Duodenal mucosa (tissue), 2 donors: Measurements from ENCODE around the gene SHOC1.

ENCODE experiments used
- H3K27ac ChIP-seq: one replicate; pipeline ENCODE4 v1.7.0; 2013; ENCODE audit warnings: low read depth, low read length
- H3K27me3 ChIP-seq, 2 donors: one replicate each; pipeline ENCODE4 v1.7.0; 2013; ENCODE audit warnings: low read length in 2 of 2, control low read depth in 1 of 2; ENCODE audit not compliant: insufficient read depth in 2 of 2, control insufficient read depth in 1 of 2
- H3K36me3 ChIP-seq, 2 donors: one replicate each; pipeline ENCODE4 v1.7.0; 2013; ENCODE audit warnings: low read length in 2 of 2, control low read depth in 1 of 2; ENCODE audit not compliant: insufficient read depth in 2 of 2, control insufficient read depth in 1 of 2
- H3K4me1 ChIP-seq, 2 donors: one replicate each; pipeline ENCODE4 v1.7.0; 2013; ENCODE audit warnings: low read length in 2 of 2, control low read depth in 1 of 2; ENCODE audit not compliant: insufficient read depth in 2 of 2, control insufficient read depth in 1 of 2
- H3K4me3 ChIP-seq, 2 donors: one replicate each; pipeline ENCODE4 v1.7.0; 2013; ENCODE audit warnings: low read length in 2 of 2, low read depth in 1 of 2
- H3K9ac ChIP-seq, 2 donors: one replicate each; pipeline ENCODE4 v1.7.0; 2013; ENCODE audit warnings: low read length in 2 of 2, low read depth in 1 of 2
- H3K9me3 ChIP-seq, 2 donors: one replicate each; pipeline ENCODE4 v1.7.0; 2013; ENCODE audit warnings: low read length in 2 of 2, control low read depth in 1 of 2; ENCODE audit not compliant: control insufficient read depth in 1 of 2

Gene SHOC1

DNA sequence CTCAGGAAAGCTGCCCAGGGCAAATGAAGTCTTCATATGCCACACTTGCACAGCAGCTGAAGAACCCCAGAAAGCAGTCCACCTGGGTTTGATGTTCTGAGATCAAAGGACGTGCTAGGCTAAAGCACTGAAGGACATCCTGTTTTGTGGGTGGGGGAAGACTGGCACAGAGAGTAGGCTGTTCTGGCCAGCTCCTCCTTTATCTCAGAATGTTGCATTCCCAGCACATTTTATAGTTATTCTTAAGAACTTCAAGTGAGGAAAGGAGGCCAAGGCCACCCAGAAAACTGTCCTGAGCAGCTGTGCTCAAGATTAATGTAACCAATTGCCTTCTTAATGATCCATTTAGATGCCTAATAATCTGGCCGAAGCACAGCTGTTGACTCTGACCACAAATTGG is 10.9 kb downstream of the SHOC1 start:
- H3K36me3 ChIP-seq = no peaks in the 10 kb centered on the region
- H3K27ac ChIP-seq = no peak overlapping the region
- no peak overlapping the region for H3K4me3 ChIP-seq
- H3K9ac ChIP-seq = no peak overlapping the region
- no peaks in the 10 kb centered on the region for H3K27me3 ChIP-seq
- no peaks in the 10 kb centered on the region for H3K4me1 ChIP-seq
- H3K9me3 ChIP-seq = peaks cover 3 to 9% of the 10 kb centered on the region in 2 donors

DNA sequence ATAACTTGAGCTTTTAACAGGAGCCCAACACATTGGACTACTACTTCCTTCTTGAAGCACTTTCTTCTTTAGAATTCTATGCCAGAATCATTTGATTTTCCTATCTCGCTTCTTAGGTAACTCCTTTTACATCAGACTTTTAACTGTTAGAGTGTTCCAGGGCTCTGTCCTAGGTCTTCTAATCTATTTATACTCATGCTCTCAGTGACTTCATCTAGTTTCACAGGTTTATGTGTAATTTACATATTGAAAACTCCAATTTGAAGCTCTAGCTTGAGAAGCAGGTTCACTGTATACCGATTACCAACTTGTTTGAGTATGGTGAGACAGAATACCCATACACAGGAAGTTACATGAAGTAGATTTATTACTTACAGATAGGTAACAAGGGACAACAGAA is 11.3 kb downstream of the SHOC1 start:
- no peaks in the 10 kb centered on the region for H3K4me1 ChIP-seq
- no peaks in the 10 kb centered on the region for H3K36me3 ChIP-seq
- no peak overlapping the region for H3K27ac ChIP-seq
- H3K27me3 ChIP-seq = no peaks in the 10 kb centered on the region
- H3K9ac ChIP-seq = no peak overlapping the region
- H3K4me3 ChIP-seq = no peak overlapping the region
- peaks cover 3 to 9% of the 10 kb centered on the region in 2 donors for H3K9me3 ChIP-seq

GRCh38 chr9:111766066-111766465 is 28.7 kb downstream of the SHOC1 start:
- Histone ChIP-seq H3K4me3 (no peak overlapping the region), H3K9me3 (peaks cover 0 to 4% of the 10 kb centered on the region in 2 donors), H3K36me3 (no peaks in the 10 kb centered on the region), H3K27ac (no peak overlapping the region), H3K9ac (no peak overlapping the region), H3K4me1 (no peaks in the 10 kb centered on the region), H3K27me3 (no peaks in the 10 kb centered on the region)

- no peaks in the 10 kb centered on the region for H3K27me3 ChIP-seq
- no peak overlapping the region for H3K4me3 ChIP-seq
- no peak overlapping the region for H3K9ac ChIP-seq
These were observed 32.2 kb downstream of the SHOC1 start for GRCh38 chr9:111762556-111762955.

GRCh38 chr9:111759762-111760639 is 34.7 kb downstream of the SHOC1 start:
- Histone ChIP-seq H3K27me3 (no peaks in the 10 kb centered on the region), H3K36me3 (no peaks in the 10 kb centered on the region), H3K4me1 (no peaks in the 10 kb centered on the region), H3K27ac (no peak overlapping the region), H3K9me3 (no peaks in the 10 kb centered on the region), H3K4me3 (no peak overlapping the region), H3K9ac (no peak overlapping the region)

More at GRCh38 chr9:111762556-111762955, 32.2 kb downstream of the SHOC1 start:
- H3K36me3 ChIP-seq = no peaks in the 10 kb centered on the region
- H3K9me3 ChIP-seq = peaks cover 0 to 4% of the 10 kb centered on the region in 2 donors
- no peaks in the 10 kb centered on the region for H3K4me1 ChIP-seq
- no peak overlapping the region for H3K27ac ChIP-seq

- H3K9ac ChIP-seq = no peak overlapping the region
- H3K4me3 ChIP-seq = no peak overlapping the region
- H3K4me1 ChIP-seq = no peaks in the 10 kb centered on the region
- no peaks in the 10 kb centered on the region for H3K9me3 ChIP-seq
- no peak overlapping the region for H3K27ac ChIP-seq
- H3K27me3 ChIP-seq = no peaks in the 10 kb centered on the region
- H3K36me3 ChIP-seq = no peaks in the 10 kb centered on the region
These were observed 39.9 kb downstream of the SHOC1 start for GRCh38 chr9:111754800-111755199.

DNA sequence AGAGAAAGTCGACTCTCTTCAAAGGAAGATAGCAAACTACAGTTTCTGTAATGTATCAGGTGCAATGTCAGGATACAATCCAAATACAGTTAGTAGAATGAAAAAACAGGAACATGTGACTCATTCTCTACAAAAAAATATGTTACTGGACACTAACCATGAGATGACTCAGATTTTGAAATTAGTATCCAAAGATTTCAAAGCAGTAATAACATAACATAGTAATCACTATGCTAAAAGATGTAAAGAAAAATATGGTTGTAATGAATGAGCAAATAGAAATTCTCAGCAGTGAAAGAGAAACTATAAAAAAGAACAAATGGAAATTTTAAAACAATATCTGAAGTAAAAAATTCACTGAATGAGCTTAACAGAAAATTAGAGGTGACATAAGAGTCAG is 42.3 kb downstream of the SHOC1 start:
- Histone ChIP-seq H3K27me3 (no peaks in the 10 kb centered on the region), H3K27ac (no peak overlapping the region), H3K4me1 (no peaks in the 10 kb centered on the region), H3K36me3 (no peaks in the 10 kb centered on the region), H3K9me3 (no peaks in the 10 kb centered on the region), H3K4me3 (no peak overlapping the region), H3K9ac (no peak overlapping the region)
